ENCODE data around the gene WIPF2.
"Not testable (repeated sequence)": the region's sequence is repeated elsewhere in the genome, so short reads cannot be mapped to it uniquely, and the experiment has no call there.

The WIPF2 gene

DNA sequence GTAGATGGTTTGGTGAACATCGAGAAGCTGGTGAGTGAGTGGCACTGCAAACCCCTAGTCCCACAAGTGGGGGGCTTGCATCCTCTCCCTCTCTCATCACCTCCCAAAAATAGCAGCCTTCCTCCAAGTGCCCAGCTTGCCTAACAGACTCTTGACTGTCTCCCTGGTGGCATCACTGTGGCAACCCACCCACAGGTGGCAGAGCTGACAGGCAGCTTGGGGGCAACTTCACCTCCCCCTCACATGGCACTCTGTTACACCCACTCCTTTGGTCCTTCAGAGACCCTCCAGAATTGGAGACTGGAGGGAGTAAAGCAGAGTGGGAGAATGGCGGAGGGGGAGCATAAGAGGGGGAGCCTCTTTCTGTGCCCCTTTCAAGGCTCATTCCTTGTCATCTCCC is 26.1 kb upstream of the WIPF2 start:
- no peak for DNase-seq (ENCODE audit: low spot score)

GRCh38 chr17:40194821-40195220 is 24.3 kb upstream of the WIPF2 start:
- no peak for DNase-seq (ENCODE audit: low spot score)

DNA sequence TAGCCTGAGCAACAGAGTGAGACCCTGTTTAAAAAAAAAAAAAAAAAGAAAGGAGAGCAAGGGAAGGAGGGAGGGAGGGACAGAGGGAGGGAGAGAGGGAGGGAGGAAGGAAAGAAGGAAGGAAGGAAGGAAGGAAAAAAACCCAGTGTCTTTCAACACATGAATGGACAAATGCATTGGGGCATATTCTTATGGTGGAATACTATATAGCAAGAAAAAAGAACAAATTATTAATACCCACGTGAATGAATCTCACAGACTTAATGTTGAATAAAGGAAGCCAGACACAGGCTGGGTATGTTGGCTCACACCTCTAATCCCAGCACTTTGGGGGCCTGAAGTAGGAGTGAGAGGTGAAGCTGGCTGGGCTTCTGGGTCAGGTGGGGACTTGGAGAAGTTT is 21.6 kb upstream of the WIPF2 start:
- DNase-seq (ENCODE audit: low spot score), result no peak

GRCh38 chr17:40197965-40198456 is 21.1 kb upstream of the WIPF2 start:
- not testable (repeated sequence) for DNase-seq (ENCODE audit: low spot score)

DNA sequence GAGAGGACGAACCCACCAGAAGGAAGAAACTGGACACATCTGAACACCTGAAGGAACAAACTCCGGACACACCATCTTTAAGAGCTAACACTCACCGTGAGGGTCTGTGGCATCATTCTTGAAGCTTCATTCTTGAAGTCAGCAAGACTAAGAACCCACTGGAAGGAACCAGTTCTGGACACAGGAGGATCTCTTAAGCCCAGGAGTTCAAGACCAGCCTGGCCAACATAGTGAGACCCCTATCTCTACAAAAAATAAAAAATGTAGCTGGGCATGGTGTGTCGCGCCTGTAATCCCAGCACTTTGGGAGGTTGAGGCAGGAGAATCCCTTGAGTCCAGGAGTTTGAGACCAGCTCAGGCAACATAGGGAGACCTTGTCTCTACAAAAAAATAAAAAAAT is 20.5 kb upstream of the WIPF2 start:
- DNase-seq (ENCODE audit: low spot score), result no peak

DNA sequence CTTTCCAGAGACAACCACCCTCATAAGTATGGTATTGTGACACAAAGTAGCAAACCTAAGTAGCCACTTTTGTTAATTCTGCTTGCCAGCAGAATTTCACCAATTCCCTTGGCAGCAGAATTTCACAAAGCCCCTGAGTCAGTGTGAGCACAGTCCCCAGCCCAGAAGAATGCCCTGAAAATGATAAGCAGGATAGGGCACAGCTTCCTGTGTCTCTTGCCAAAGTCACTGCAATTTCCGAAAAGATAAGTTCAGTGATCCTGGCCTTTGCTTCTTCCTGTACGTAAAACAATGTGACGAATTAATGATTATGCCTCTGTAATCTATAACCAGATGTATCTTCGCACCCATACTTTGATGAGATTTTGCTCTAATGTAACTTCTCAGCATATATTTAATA is 16.0 kb upstream of the WIPF2 start:
- no peak for DNase-seq (ENCODE audit: low spot score)

- DNase-seq (ENCODE audit: low spot score), result not testable (repeated sequence)
Measured at GRCh38 chr17:40206193-40206592, 12.9 kb upstream of the WIPF2 start.

GRCh38 chr17:40209404-40210093 is 9.6 kb upstream of the WIPF2 start:
- no peak for DNase-seq (ENCODE audit: low spot score)

DNA sequence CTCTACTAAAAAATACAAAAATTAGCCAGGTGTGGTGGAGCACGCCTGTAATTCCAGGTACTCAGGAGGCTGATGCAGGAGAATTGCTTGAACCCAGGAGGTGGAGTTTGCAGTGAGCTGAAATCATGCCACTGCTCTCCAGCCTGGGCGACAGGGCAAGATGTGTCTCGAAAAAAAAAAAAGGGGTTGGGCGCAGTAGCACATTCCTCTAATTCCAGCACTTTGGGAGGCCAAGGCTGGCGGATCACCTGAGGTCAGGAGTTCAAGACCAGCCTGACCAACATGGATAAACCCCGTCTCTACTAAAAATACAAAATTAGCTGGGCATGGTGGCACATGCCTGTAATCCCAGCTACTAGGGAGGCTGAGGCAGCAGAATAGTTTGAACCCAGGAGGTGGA is 5.2 kb upstream of the WIPF2 start:
- DNase-seq (ENCODE audit: low spot score), result not testable (repeated sequence)

DNA sequence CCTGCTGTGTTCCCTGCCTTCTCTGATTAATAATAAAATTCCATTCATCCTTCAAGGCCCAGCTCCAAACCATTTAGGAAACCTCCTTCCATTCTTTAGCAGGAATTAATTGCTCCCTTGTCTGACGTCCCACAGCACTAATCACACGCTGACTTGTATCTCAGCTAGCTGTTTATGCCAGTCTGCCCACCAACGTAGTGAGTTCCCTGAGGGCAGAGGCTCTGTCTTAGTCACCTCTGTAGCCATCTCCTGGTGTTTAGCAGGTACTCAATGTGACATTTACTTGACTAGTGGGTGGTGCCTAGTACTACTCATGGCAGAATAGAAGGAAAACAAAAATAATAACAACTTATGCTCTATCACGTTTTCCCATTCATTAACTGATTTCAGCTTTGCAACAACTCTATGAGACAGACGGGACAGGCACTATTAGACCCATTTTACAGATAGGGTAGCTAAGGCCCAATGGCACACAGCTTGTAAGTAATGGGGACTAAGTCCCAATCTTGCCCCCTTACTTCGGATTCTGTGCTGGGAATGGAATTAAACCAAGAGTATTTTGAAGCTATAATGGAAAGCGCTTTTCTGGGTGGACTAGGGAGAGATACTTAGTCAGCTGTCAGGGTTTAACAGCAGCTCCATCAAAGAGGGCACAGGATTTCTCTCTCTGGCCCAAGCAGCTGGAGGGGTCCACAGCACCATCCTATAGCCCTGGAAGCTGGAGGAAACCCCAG is 931 bp upstream of the WIPF2 start:
- DNase-seq (ENCODE audit: low spot score), result peak; percentile 20

GRCh38 chr17:40219594-40220338 is 662 bp downstream of the WIPF2 start:
- DNase-seq (ENCODE audit: low spot score), result peak; percentile 69

DNA sequence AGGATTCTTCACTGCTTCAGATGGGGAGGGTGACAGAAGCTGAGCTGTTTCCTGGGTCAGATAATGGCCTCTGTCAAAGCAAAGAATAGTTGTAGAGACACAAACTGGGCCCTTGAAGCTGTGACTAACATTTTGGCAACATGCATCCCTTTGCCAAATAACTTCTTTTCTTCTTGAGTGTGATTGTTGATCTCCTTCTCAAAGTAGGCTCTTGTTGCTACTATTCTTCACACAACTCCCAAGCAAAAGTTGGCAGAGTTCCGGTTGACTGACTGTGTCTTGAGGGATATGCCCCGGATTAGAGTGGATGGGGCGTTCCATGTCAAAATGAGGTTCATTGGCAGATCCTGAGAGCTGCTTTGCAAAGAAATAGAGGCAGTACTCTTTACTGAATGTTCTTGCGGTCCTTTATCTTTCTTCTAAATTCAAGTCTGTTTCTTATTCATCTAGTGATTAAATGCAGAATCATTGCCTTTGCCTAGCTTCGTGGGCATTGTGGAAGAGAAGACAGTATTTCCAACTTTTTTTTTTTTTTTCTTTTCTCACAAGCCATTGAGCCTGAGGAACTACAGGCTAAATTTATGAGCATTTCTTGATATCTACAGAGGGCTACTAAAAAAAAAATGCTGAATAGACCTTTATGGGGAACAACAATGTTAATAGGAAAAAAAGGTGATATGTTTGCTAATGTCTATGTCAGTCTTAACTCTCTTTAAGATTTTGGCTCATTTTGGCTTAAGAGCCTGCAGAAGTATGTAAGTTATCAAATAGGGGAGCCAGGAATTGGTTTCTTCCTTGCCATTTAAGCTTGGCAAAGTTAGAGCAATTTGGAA is 5.8 kb downstream of the WIPF2 start:
- DNase-seq (ENCODE audit: low spot score), result peak; percentile 21

- not testable (repeated sequence) for DNase-seq (ENCODE audit: low spot score)
Measured at GRCh38 chr17:40229146-40229545, 10.0 kb downstream of the WIPF2 start.

DNA sequence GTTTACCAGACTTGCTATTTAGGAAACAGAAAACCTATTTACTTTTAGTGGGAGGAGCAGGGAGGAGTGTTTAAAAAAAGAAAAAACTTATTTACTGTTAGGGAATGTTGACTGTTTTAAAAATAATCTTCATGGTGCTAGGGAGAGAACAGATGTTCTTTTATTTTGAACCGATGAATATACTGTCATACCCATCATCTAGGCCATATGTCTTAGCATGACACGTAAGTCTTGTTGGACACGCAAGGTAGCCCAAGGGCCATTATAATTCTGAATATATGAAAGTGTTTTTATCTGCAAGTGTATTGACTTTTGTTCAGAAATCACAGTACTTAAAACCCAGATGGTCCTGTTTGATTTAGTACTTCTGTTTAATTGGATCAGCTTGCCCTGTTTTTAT is 11.6 kb downstream of the WIPF2 start:
- DNase-seq (ENCODE audit: low spot score), result no peak

DNA sequence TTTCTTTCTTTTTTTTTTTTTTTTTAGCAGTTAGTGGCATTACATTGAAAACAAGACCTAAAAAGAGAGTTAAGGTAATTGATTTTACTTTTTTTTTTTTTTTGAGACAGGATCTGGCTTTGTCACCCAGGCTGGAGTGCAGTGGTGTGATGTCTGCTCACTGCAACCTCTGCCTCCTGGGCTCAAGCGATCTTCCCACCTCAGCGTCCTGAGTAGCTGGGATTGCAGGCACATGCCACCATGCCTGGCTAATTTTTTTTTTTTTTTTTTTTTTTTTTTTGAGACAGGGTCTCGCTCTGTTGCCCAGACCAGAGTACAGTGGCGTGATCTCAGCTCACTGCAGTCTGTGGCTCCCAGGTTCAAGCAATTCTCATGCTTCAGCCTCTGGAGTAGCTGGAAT is 12.8 kb downstream of the WIPF2 start:
- not testable (repeated sequence) for DNase-seq (ENCODE audit: low spot score)

DNA sequence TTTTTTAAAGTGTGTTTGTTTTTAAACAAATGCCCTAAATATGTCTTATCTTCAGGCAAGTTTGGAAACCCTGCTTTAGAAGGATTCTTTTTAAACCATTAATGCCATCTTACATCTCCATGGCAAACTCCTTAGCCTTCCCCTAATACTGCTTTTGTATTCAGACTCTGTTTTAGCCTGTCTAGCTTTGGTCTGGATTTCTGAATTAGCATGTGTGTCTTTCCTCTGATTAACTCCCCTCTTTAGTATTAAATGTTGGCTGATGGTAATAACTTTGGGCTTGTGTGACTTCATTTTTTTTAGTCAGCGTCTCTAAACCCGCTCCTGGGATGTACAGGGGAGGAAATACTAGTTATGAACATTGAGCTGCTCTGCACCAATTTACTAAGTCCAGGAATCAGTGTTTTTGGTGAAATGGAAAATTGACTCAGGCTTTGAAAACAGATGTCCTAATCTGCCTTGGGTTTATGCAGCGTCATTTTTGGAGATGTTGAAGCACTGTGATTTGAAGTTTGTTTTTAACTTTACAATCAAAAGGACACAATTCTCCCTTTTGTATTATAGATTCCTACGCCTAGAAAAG is 22.2 kb downstream of the WIPF2 start:
- no peak for DNase-seq (ENCODE audit: low spot score)

DNA sequence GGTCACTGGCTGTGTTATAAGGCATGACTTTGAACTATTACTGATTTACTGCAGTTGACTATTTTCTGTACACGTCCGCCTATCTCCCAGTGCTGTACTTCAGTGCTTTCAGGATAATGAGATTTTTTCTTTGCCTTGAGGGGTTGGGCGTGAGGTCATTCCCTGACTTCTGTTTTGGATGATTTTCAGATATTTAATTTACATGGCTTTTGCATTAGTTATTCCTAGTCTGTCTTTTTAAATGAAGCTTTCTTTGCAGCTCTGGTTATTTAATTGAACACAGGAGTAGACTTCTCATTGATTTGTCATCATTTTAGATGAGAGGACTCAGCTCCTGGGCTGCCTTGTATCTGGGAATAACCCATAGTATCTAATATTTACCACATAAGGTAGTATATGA is 23.7 kb downstream of the WIPF2 start:
- no peak for DNase-seq (ENCODE audit: low spot score)

- no peak for DNase-seq (ENCODE audit: low spot score)
Measured at GRCh38 chr17:40243761-40244160, 24.7 kb downstream of the WIPF2 start.

- no peak for DNase-seq (ENCODE audit: low spot score)
Measured at GRCh38 chr17:40244255-40244654, 25.2 kb downstream of the WIPF2 start.

DNA sequence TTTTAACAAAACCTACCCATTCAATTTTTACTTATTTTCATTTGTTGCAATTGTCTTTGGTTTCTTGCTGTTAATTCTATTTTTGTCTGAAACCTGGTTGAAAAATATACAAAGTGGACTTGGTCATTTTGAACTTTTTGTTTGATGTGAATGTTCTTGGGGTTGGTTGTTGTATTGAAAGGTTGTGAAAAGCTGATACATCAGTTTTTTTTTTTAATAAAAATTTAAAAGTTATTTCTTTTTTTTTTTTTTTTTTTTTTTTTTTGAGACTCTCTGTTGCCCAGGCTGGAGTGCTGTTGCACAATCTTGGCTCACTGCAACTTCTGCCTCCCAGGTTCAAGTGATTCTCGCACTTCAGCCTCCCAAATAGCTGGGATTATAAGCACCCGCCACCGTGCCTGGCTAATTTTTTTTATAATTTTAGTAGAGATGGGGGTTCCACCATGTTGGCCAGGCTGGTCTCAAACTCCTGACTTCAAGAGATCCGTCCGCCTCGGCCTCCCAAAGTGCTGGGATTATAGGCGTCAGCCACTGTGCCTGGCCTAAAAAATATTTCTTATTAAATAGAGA is 28.9 kb downstream of the WIPF2 start:
- no peak for DNase-seq (ENCODE audit: low spot score)

- no peak for DNase-seq (ENCODE audit: low spot score)
Measured at GRCh38 chr17:40248507-40248906, 29.4 kb downstream of the WIPF2 start.
